Adrenal gland (tissue), 12 donors: ENCODE results near the gene CFAP77. TPM values are rescaled to one million over a fixed set of nuclear protein-coding genes. Genes with fewer than 3 reads are reported as not detected.

ENCODE experiments used
- DNase-seq, 7 donors: peaks; one replicate each; pipeline ENCODE4 v3.0.0-alpha.2; 2019 to 2020
- H3K27ac ChIP-seq, 5 donors: fragments of 200-600 bp; sonication (generic) in 4 of 5; 1 replicate in 3 of 5; 2 replicates in 2 of 5; pipeline versions ENCODE4 v1.5.1 to v1.8.0; 2016 to 2020; ENCODE audit warnings: mild to moderate bottlenecking in 1 of 5
- H3K27me3 ChIP-seq: fragments of 200-600 bp; 2 replicates; pipeline ENCODE4 v1.8.0; 2021
- H3K36me3 ChIP-seq, 2 donors: fragments of 200-600 bp; replicated peaks in 1 of 2; 1 replicate in 1 of 2; 2 replicates in 1 of 2; pipeline versions ENCODE4 v1.5.1 to v1.8.0; 2018 to 2022
- H3K4me1 ChIP-seq, 2 donors: fragments of 200-600 bp; replicated peaks in 1 of 2; 1 replicate in 1 of 2; 2 replicates in 1 of 2; pipeline versions ENCODE4 v1.5.1 to v1.8.0; 2018 to 2021
- H3K4me3 ChIP-seq, 4 donors: fragments of 200-600 bp; sonication (generic) in 3 of 4; one replicate each; pipeline ENCODE4 v1.5.1; 2016 to 2018
- H3K9me3 ChIP-seq, 3 donors: fragments of 200-600 bp; sonication (generic) in 1 of 3; replicated peaks in 1 of 3; 1 replicate in 2 of 3; 2 replicates in 1 of 3; pipeline versions ENCODE4 v1.5.1 to v1.8.0; 2016 to 2021
- CTCF ChIP-seq, 6 experiments: fragments of 450-650 bp in 4 of 6; fragments of 200-600 bp in 2 of 6; sonication (generic) in 1 of 6; IDR thresholded peaks; 1 replicate in 5 of 6; 2 replicates in 1 of 6; pipeline versions ENCODE4 v1.5.1 to v1.8.0; 2016 to 2021; ENCODE audit warnings: antibody characterized with exemption in 6 of 6, mild to moderate bottlenecking in 2 of 6, moderate library complexity in 1 of 6
- POLR2A ChIP-seq, 2 donors: fragments of 450-650 bp; IDR thresholded peaks; one replicate each; pipeline ENCODE4 v1.6.1; 2017; ENCODE audit warnings: antibody characterized with exemption in 2 of 2, mild to moderate bottlenecking in 2 of 2, moderate library complexity in 1 of 2
- WGBS, 4 donors: extraction: QIAGEN DNeasy Blood & Tissue Kit in 2 of 4; methylation state at CpG; one replicate each; pipeline versions ENCODE4 v1.1.5 to v1.1.7; 2013 to 2017; 5-methylcytosine and 5-hydroxymethylcytosine counted together
- intact Hi-C, 2 donors: fragments of 100-400 bp; cut with DNase I; formaldehyde crosslinking; loops; one replicate each; pipeline versions ENCODE4 v1.14.1 to v1.15.0; 2022 to 2023
- polyA plus RNA-seq, 3 donors: library from polyadenylated mRNA; stranded (reverse); fragments of 200-250 nt in 2 of 3; fragments of 350-450 nt in 1 of 3; fragmentation: Illumina TruSeq in 1 of 3; extraction: RNeasy Lipid Tissue Mini Kit (QIAGEN cat#74804) in 1 of 3; gene quantifications; one replicate each; pipeline ENCODE4 v1.2.3, GENCODE V29; 2013 to 2014
- total RNA-seq, 9 donors: library from RNA; depleted of rRNA in 4 of 9; stranded (reverse); fragments of >200 nt in 4 of 9; fragments of 120-200 nt in 1 of 9; fragmentation: NEBNext Ultra II Directional in 1 of 9; extraction: Animal tissue kit (Norgen Biotek cat#: 25700) in 1 of 9; gene quantifications; one replicate each; pipeline versions ENCODE4 v1.1.0 to v1.2.4, GENCODE V29; 2013 to 2023
- donor health status: healthy with polysubstance abuse.
- donor health status: Bipolar disorder and iron deficiency.
- donor health status: DM: yes; HTN: yes; CAD: no.
- donor health status: DM: no; HTN: no; CAD: no.
- donor health status: DM: no; HTN: no; CAD: no.
- donor health status: DM: yes; HTN: yes; CAD: no.

The CFAP77 gene
- total and polyA plus RNA-seq, 12 donors = not detected

GRCh38 chr9:132390966-132391365 is 19.0 kb upstream of the CFAP77 start:
- Histone ChIP-seq H3K9me3 (no peaks in the 10 kb centered on the region), H3K36me3 (peaks cover 0 to 90% of the 10 kb centered on the region in 2 donors), H3K27ac (no peak overlapping the region), H3K4me1 (no peaks in the 10 kb centered on the region), H3K27me3 (no peaks in the 10 kb centered on the region), H3K4me3 (no peak overlapping the region)
- DNase-seq = no peak
- TF ChIP-seq POLR2A (IDR thresholded peaks at IDR 0.05) (no peak), CTCF (IDR thresholded peaks at IDR 0.05) (no peak)
- whole genome bisulfite sequencing, 4 donors = 80 to 86% (median 81%) methylated on average over 7 of the region's 7 CpGs
- intact Hi-C loops = no loop called here

GRCh38 chr9:132391449-132391848 is 18.6 kb upstream of the CFAP77 start:
- no peak overlapping the region for H3K27ac ChIP-seq
- no peak overlapping the region for H3K4me3 ChIP-seq
- no peaks in the 10 kb centered on the region for H3K4me1 ChIP-seq
- no peaks in the 10 kb centered on the region for H3K9me3 ChIP-seq
- WGBS, 4 donors = 92 to 95% (median 94%) methylated on average over 11 of the region's 11 CpGs
- H3K36me3 ChIP-seq = peaks cover 0 to 90% of the 10 kb centered on the region in 2 donors
- DNase-seq = no peak
- intact Hi-C loops = no loop called here
- no peaks in the 10 kb centered on the region for H3K27me3 ChIP-seq
- no peak for TF ChIP-seq POLR2A (IDR thresholded peaks at IDR 0.05)
- TF ChIP-seq CTCF (IDR thresholded peaks at IDR 0.05) = no peak

GRCh38 chr9:132395560-132395959 is 14.5 kb upstream of the CFAP77 start:
- no peaks in the 10 kb centered on the region for H3K9me3 ChIP-seq
- H3K4me1 ChIP-seq = no peaks in the 10 kb centered on the region
- no peak for TF ChIP-seq CTCF (IDR thresholded peaks at IDR 0.05)
- no peak for TF ChIP-seq POLR2A (IDR thresholded peaks at IDR 0.05)
- WGBS, 4 donors = 71 to 78% (median 73%) methylated on average over 11 of the region's 11 CpGs
- DNase-seq = no peak
- no peaks in the 10 kb centered on the region for H3K27me3 ChIP-seq
- intact Hi-C loops = no loop called here
- no peak overlapping the region for H3K27ac ChIP-seq
- no peak overlapping the region for H3K4me3 ChIP-seq
- H3K36me3 ChIP-seq = peaks cover 0 to 84% of the 10 kb centered on the region in 2 donors

GRCh38 chr9:132401824-132402223 is 8.2 kb upstream of the CFAP77 start:
- intact Hi-C loops = no loop called here
- H3K4me1 ChIP-seq = peaks cover 6 to 11% of the 10 kb centered on the region in 2 donors
- H3K36me3 ChIP-seq = peaks cover 0 to 44% of the 10 kb centered on the region in 2 donors

More at GRCh38 chr9:132401824-132402223, 8.2 kb upstream of the CFAP77 start:
- 92 to 98% (median 94%) methylated on average over 4 of the region's 4 CpGs for WGBS, 4 donors
- TF ChIP-seq POLR2A (IDR thresholded peaks at IDR 0.05) (no peak), CTCF (IDR thresholded peaks at IDR 0.05) (no peak)
- no peak for DNase-seq
- no peaks in the 10 kb centered on the region for H3K27me3 ChIP-seq
- H3K27ac ChIP-seq = no peak overlapping the region
- no peaks in the 10 kb centered on the region for H3K9me3 ChIP-seq
- H3K4me3 ChIP-seq = no peak overlapping the region
